Measurements from ENCODE around the gene SRGAP3.

DNA sequence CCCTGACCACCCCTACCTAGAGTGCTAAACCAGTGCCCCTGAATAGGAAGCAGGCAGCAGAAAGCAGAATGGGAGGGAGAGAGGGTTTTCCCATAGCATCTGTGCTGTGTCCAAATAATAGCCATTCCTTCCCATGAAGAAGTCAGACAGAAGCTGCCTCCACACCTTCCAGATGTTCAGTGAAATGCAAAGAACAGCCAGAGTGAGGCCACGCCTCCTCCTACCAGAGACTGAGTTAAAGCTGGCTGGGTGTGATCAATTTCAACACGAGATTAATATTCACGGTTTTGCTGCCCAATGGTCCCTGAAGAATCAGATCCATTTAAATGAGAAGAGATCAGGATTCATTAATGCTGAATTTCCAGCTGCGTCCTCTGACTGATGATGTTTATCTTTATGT, 111.8 kb downstream of the SRGAP3 start:
- TF ChIP-seq, protein P1, sequence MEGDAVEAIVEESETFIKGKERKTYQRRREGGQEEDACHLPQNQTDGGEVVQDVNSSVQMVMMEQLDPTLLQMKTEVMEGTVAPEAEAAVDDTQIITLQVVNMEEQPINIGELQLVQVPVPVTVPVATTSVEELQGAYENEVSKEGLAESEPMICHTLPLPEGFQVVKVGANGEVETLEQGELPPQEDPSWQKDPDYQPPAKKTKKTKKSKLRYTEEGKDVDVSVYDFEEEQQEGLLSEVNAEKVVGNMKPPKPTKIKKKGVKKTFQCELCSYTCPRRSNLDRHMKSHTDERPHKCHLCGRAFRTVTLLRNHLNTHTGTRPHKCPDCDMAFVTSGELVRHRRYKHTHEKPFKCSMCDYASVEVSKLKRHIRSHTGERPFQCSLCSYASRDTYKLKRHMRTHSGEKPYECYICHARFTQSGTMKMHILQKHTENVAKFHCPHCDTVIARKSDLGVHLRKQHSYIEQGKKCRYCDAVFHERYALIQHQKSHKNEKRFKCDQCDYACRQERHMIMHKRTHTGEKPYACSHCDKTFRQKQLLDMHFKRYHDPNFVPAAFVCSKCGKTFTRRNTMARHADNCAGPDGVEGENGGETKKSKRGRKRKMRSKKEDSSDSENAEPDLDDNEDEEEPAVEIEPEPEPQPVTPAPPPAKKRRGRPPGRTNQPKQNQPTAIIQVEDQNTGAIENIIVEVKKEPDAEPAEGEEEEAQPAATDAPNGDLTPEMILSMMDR (conservative IDR thresholded peaks at IDR 0.05 in 1 of 2, IDR thresholded peaks at IDR 0.05 in 1 of 2; ENCODE audit: low read depth in 1 of 2, low read length in 2 of 2), result no peak
- TF ChIP-seq EZH2 (IDR thresholded peaks at IDR 0.05; ENCODE audit: low read length, missing control alignments), result no peak
